ENCODE measurements around the gene PLPPR4.

DNA sequence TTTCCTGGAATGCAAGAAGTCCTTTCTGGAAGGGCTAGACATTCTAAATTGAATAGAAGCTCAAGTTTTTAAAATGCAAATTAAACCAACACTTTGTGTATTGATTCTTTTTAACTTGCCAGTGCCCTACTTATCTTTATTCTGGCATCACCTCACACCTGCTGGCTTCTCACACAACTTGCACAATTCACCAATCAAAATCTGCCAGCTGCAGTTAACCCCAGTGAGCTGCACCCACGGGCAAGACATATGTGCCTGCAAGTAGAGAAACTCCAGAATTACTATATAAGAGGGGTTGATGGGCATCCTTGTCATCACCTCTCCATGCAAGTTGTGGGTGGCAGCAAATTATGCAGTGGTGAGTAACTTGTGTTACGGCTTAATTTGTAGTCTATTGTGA lies 11.7 kb upstream of the PLPPR4 start:
- TF ChIP-seq POLR2AphosphoS5 (IDR thresholded peaks at IDR 0.05; ENCODE audit: low read depth, low read length) (no peak), SIN3A (IDR thresholded peaks at IDR 0.05; ENCODE audit: borderline replicate concordance, insufficient read depth, low read length) (no peak), TAF1 (IDR thresholded peaks at IDR 0.05; ENCODE audit: borderline replicate concordance, insufficient read depth, low read length) (no peak)
- TF ChIP-seq, protein P1, sequence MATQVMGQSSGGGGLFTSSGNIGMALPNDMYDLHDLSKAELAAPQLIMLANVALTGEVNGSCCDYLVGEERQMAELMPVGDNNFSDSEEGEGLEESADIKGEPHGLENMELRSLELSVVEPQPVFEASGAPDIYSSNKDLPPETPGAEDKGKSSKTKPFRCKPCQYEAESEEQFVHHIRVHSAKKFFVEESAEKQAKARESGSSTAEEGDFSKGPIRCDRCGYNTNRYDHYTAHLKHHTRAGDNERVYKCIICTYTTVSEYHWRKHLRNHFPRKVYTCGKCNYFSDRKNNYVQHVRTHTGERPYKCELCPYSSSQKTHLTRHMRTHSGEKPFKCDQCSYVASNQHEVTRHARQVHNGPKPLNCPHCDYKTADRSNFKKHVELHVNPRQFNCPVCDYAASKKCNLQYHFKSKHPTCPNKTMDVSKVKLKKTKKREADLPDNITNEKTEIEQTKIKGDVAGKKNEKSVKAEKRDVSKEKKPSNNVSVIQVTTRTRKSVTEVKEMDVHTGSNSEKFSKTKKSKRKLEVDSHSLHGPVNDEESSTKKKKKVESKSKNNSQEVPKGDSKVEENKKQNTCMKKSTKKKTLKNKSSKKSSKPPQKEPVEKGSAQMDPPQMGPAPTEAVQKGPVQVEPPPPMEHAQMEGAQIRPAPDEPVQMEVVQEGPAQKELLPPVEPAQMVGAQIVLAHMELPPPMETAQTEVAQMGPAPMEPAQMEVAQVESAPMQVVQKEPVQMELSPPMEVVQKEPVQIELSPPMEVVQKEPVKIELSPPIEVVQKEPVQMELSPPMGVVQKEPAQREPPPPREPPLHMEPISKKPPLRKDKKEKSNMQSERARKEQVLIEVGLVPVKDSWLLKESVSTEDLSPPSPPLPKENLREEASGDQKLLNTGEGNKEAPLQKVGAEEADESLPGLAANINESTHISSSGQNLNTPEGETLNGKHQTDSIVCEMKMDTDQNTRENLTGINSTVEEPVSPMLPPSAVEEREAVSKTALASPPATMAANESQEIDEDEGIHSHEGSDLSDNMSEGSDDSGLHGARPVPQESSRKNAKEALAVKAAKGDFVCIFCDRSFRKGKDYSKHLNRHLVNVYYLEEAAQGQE (IDR thresholded peaks at IDR 0.05; ENCODE audit: insufficient read depth in 1 of 2, low read depth in 2 of 2, low read length in 2 of 2) = no peak
